ENCODE measurements around the gene PAM.
"Not testable (repeated sequence)": the region's sequence is repeated elsewhere in the genome, so short reads cannot be mapped to it uniquely, and the experiment has no call there.

Gene PAM

DNA sequence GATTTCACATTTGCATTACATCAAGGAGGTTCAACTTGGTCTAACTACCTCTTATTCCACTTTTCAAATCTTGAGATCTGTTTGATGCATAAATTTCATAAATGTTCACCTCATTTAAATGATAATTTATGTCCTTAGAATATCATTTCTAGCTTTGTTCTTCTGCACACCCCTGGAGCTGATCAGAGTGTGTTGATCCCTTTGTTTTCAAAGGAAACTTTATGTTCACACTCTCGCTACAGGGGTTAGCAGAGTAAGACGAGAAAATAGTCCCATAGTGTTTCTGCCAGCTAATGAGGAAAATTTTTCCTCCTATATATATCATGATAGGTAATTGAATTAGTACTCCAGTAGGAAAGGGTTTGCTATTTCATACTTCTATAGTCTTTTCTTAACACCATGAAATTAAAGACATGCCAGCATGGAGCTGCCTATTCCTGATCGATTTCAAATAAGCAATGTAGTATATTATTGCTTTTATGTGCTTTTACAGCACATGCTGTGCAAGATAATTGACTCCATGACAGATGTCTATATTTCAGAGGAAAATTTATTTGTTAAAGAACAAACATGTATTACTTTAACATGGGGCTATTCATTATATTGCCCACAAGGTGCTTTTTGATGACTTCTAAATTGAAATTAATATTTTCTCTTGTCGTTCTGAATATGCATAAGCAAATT, 4.8 kb upstream of the PAM start:
- DNase-seq, result no peak

DNA sequence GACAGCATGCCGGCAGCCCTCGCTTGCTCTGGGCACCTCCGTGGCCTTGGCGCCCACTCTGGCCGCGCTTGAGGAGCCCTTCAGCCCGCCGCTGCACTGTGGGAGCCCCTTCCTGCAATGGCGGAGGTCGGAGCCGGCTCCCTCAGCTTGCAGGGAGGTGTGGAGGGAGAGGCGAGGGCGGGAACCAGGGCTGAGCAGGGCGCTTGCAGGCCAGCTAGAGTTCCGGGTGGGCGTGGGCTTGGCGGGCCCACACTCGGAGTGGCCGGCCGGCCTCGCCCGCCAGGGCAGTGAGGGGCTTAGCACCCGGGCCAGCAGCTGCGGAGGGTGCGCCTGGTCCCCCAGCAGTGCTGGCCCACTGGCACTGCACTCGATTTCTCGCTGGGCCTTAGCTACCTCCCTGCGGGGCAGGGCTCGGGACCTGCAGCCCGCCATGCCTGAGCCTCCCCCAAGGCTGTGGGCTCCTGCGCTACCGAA, 3.2 kb upstream of the PAM start:
- DNase-seq, result not testable (repeated sequence)

DNA sequence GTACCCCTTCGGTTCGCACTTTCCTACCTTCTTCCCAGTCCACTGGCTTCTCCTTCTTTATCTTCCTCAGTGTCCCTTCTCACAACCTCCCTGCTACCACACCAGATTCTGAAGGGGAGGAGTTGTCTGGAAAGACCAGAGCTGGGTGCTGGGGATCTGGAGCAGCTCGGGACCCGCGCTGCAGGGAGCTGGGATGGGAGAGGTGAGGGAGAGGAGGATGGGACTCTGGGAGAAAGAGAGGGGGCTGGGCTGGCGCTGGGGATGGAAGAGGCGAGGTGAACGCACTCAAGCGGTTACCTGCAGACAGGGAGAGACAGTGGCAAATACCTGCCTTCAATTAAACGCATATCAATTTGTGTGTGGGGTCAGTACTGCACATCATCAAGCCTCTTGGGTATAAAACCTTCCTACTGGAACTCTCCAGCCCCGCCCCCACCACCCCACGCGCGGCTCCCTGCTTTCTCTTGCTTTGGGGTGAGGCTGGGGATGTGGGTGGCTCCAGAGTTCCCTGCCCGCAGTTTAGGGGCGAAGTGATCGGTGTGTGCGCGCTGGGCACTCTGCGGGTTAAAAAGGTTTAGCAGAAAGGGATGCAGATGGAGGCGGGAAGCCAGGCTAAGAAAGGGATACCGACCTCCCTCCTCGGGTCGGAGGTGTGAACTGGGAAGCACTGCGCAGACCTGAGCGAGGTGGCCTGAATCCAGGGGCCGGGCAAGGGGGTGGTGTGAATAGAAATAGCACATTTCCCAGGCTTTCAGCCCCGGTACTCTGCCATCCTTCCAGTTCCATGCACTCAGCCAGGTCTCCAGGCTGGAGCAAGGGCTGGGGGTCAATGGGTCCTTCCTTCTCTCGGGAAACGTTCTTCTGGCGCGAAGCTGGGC, 977 bp upstream of the PAM start:
- peak in 4 of 51 donors; percentile 26 to 53 (median 36) for DNase-seq

DNA sequence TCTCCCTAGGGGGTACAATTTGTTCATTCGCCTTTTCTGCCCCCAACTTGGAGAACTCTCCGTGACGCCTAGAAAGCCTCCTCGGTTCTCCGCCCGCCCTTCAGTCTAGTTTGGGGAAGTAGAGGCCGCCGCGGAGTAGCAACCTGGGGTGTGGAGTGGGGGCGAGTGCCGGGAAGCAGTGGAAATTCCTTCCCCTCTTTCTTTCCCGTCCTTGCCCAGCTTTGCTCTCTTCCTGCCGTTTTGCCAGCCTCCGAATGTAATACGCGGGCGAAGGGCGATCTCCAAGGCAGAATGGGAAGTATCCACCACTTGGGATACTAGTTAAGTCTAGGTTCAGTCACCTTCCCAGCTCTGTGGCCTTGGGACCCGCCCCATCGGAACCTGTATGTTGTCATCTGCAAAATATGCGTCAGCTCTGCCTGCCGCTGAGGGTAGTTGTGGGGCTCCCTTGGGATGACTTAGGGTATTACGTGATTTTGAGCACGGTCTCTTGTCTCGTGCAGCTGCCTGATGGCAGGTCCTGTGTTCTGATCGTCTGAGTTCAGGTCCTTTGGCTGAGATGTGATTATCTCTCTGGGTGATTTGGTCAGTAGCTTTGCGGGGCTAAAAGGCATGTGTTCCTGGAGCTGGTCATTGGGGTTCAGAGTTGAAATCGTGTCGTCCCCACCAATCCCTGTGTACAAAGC, 724 bp downstream of the PAM start:
- DNase-seq, result peak in 16 of 51 donors; percentile 12 to 52 (median 32)

DNA sequence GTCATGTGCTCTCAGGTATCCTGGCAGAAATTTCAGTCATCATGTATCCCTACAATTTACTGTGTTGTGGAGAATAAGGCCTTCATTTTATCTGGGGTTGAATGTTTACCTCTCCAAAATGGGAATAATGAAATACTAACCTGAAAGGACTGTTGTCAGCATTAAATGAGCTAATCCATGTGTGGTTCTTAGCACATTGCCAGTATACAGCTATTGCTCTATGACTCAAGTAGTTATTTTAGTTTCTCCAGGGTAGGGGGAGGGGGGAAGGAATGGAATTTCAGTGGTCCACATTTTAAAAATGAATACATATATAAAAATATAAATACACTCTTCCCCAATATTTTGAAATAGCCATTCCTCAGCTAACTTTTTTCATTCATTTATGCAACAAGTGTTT, 3.5 kb downstream of the PAM start:
- no peak for DNase-seq

DNA sequence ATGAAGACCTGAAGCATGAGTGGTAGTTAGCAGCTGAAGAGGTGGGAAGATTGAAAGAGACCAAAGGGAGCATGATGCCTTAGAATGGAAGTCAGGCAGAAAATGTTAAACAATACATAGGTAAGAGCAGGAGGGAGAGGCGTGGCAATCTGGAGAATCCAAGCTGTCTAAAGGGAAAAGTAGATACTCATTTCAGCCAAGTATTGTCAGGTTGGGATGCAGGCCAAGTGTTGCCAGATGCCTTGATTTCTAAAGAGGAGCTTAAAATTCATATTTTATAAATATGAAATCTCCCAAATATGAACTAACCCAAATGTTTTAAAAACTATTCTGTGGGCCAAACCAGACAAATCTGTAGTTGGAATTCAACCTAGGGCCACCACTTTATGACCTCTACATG, 4.2 kb downstream of the PAM start:
- DNase-seq, result no peak

DNA sequence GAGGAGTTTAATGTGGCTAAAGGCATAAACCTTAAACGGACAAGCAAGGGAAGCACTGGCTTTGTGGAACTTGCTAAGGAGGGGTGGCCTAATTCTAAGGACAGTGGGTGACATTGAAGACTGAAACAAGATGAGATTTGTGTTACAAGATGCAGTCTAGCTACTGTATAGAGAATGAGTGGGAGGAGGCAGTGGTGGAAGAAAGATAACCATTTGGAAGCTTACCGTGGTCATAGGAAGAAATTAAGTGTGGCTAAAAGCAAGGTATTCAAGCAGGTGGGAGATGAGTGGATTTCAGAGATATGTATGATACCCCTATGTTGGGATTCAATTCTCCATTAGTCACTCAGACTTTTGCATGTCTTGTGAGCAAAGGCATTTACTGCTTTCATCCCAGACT, 4.6 kb downstream of the PAM start:
- DNase-seq, result no peak

DNA sequence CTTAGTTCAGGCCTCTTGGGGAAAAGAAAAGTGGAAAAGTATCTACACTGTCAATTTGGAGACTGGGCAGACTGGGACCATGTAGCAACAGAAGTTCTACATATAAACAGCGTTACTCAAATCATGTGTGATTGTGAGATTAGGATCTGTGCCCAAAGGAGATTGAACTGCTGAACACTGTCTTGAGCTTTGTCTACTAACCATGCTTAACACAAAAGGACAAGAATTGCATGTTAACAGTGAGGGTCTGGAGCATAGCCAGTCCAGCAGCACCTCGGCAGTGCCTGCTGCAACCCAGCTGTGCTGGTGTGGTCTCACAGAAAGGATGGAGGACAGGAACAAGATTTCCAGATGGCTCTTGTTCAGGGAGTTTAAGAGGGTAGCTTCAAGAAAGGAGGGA, 5.7 kb downstream of the PAM start:
- DNase-seq, result no peak

DNA sequence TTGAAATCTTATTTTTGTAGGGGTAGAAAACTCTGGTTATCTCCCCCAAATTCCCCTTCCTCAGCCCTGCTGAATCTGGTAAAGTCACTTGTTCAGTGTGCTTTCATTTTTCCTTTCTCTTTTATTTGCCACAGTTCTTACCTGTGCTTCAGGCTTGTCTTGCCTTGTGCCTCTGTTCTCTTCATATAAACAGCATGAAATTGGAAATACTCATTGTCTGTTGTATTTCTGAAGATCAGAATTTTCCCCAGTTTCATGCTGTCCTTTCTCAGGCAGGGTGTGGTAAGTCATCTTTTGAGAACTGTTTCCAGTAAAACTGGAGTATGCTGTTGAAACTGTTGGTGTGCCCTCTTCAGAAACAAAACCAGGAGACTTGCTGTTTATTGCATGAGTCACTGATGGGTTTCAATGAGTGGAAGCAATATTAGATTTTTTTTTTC, 7.0 kb downstream of the PAM start:
- no peak for DNase-seq

DNA sequence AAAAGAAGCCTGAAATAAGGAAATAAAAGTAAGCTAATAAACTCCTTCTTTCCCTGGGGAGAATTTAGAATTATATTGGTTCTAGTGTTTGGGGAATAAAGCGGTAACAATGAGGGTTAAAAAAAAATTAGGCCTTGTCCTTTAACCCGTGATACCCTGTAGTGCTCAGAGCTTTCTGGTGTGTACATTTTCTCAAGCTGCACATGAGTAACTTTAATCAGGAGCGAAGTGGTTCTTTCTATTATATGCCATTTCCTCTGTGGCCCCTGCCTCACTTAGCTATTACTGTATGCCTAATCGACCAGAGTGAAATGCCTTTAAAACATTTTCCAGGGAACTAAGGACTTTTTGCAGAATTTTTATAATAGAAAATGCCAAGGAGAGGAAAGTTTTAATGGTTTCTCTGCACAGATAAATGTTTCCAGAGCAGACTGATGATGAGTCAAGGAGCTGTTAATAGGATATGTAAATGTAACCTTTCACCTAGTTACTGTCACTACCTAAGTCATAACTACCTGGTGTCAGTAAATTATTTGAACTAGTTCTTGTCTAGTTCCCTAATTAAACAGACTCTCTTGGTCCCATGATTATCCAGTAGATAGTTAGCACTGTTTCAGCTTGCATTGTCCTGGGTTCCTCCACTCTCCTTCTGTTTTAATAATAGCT, 7.6 kb downstream of the PAM start:
- DNase-seq, result no peak

DNA sequence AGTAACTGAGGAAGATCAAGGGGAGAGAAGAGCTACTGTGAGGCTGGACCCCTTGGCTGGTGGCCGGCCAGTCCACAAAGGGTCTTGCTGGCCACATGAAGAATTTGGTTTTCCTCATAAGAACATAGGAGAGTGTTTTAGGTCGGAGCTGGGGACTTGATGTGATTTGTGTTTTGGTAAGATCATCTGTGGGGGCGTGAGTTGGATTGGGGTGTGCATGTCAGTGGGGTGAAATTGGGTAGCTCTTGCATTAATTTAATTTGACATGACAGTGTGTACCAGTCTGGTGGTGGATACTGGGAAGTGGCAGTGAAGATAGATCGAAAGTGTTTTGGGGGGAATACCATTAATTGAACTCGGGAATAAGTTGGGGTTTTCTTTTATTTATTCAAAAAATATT, 8.6 kb downstream of the PAM start:
- DNase-seq, result no peak

DNA sequence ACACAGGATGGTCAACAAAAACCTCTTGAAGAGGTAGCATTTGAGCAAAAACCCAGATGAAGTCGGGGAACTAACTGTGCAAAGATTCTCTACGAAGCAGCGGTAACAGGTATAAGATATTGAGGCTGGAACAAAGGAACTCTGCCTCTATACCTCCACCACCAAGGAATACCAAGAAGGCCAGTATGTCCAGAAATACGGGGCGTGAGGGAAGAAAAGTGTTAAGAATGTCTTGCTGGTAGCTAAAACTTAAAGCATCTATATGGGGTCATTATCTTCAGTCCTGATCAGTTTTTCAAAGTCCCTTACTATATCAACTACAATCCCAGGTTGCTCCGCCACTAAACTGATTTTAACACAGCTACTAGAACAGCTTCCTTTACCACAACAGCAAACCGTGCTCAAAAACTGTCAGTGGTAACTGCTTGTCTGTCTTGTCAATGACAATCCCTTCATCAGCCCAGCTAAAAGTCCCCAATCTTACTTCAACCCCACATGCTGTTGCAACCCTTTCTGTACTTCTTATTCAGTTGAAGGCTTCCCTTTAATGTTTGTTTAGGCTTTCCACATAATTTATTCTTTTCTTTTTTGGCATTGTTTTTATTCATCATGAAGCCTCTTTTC, 9.4 kb downstream of the PAM start:
- no peak for DNase-seq

DNA sequence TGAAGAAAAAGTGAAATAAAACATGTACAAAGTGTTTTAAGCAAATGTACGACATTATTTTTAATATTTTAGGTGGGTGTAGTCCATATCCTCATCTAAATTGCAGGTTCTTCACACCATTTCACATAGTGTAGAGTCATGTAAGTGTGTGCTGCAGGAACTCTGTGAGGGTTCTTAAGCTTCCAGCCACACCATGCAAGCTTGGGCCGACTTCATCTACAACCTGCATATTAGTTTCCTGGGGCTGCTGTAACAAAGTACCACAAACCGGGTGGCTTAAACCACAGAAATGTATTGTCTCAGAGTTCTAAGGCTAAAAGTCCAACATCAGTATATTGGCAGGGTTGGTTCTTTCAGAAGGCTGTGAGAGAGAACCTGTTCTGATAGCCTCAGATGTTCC, 10.2 kb downstream of the PAM start:
- no peak for DNase-seq

DNA sequence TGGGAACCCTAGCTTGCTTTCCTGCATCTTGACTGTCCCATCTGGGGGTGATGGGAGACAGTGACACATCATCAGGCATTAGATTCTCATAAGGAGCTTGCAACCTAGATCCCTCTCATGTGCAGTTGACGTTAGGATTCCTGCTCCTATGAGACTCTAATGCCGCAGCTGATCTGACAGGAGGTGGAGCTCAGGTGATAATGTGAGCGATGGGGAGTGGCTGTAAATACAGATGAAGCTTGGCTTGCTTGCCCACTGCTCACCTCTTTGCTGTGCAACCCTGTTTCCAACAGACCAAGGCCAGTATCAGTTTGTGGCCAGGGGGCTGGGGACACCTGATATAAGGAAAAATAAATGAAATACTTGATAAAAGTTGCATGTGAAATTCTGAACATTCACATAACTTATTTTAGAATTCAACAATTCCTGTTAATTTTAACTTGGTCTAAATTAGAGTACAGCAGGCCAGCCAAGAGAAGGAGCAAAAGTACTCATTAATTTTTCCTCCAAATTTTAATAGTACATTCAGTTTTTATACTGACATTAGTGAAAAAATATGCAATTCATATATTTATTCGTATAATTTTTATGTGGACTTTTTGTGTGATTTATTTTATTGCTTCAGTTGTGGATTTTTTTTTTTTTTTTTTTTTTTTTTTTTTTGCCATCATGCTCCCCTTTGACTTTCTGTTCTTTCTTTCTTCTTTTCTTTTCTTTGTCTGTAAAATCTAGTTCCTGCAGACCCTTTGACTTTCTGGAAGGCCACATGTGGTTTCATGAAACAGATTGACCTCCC, 11.4 kb downstream of the PAM start:
- no peak for DNase-seq

DNA sequence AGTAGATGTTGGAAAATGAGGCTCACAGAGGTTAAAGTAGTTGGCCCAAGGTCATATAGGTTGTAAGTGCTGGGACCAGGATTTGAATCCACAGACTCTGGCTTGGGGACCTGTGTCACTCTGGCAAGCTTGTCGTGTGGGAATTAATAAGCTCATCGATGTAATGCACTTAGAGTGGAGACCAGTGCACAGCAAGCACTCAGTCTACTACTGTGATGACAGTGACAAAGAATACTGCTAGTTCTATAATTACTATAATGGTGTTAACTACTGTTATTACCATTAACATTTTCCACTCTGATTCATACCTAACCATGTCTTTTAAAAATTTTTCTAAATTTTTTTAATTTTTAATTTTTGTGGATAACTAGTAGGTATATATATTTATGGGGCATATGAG, 12.8 kb downstream of the PAM start:
- DNase-seq, result no peak

DNA sequence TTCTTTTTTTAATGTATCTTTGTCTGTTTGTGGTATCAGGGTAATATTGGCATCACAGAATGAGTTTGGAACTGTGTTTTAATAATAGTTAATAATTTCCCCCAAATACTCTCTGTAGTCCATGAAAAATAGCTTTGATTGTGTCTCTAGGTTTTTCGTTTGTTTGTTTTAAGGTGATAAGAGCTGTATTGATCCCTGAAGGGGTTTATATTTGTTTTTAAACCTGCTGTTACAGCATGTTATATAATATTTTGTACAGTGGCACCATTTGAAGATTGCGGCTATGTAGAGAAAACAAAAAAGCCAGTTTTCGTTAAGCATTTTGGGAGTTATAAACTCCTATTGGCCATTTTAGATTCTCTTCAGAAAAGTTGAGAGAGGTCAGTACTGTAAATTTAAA, 15.7 kb downstream of the PAM start:
- no peak for DNase-seq

DNA sequence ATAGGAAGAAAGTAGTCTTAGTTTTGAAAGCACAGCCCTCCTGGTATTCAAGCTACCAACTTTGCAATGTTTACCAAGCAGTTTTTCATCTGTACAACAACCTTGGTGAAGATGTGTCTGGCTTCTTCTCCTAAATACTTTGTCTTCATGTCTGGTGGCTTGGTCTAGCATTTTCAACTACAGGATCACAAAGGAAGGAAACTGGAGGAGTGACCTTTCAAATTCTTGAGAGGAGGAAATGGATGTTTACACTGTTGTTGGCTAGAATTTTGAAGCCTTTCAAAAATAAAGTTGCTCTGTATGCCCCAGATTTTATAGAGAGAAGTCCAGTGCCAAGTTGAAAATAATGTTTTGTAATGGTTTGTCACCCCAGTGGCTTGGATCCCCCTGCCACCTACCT, 16.3 kb downstream of the PAM start:
- no peak for DNase-seq

DNA sequence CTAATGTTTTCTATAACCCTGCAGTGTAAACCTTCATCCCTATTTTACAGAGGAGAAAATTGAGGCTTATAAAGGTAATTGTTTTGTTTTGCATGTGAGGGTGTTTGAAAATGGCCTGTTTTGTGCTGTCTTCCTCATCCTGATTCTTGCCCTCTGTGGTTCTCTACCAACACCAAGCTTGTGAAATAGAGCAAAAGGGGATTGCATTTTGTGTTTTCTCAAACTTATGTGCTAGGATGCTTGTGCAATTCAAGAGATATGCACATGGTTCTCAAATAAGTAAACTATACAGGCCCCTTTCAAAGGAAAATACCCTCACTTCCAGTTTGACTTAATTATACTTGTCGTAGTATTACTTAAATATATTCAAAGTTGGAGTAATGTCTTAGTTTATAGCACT, 17.2 kb downstream of the PAM start:
- no peak for DNase-seq

DNA sequence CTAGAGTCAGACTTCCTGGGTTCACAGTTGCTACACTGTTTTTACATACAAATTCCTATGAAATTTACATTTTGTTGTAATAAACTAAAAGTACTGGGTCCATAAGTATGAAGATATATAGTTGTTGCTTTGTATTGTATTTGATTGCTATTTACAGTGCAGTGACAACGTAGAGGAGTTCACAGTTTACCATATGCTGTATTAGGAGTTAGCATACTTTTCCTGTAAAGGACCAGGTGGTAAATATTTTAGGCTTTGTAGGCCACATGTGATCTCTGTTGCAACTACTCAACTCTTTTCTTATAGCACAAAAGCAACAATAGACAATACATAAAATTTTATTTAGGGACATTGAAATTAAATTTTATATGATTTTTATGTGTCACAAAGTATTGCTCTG, 18.0 kb downstream of the PAM start:
- no peak for DNase-seq

DNA sequence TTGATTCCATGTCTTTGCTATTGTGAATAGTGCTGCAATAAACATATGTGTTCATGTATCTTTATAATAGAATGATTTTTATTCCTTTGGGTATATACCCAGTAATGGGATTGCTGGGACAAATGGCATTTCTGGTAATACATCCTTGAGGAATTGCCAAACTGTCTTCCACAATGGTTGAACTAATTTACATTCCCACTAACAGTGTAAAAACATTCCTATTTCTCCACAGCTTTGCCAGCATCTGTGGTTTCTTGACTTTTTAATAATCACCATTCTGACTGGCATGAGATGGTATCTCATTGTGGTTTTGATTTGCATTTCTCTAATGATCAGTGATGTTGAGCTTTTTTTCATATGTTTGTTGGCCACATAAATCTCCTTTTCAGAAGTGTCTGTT, 20.7 kb downstream of the PAM start:
- DNase-seq, result not testable (repeated sequence)
